DMS79 (cell line): ENCODE results near the gene HSFX2.
"Not testable (repeated sequence)": the region's sequence is repeated elsewhere in the genome, so short reads cannot be mapped to it uniquely, and the experiment has no call there.

Experiments used
- DNase-seq: peaks from one replicate; lab custom pipeline; 2025; lab: John Stamatoyannopoulos, UW

Gene HSFX2

GRCh38 chrX:149590993-149591392 lies 4.1 kb downstream of the HSFX2 start:
- DNase-seq = not testable (repeated sequence)

GRCh38 chrX:149587359-149587758 lies 7.8 kb downstream of the HSFX2 start, which contains the start of gene MAGEA9B:
Gene MAGEA9B (minus strand): TSS chrX:149587459. CDS start chrX:149583179, 4,280 bp downstream.
- not testable (repeated sequence) for DNase-seq

GRCh38 chrX:149585631-149586030 lies 9.5 kb downstream of the HSFX2 start:
- DNase-seq = not testable (repeated sequence)

- DNase-seq = not testable (repeated sequence)
Measured at GRCh38 chrX:149573456-149573855, 21.7 kb downstream of the HSFX2 start.

- DNase-seq = no peak
Measured at GRCh38 chrX:149572743-149573142, 22.4 kb downstream of the HSFX2 start.

GRCh38 chrX:149571770-149572169 lies 23.3 kb downstream of the HSFX2 start:
- DNase-seq = no peak

GRCh38 chrX:149570668-149571067 lies 24.4 kb downstream of the HSFX2 start:
- DNase-seq = peak; percentile 30

- no peak for DNase-seq
Measured at GRCh38 chrX:149569770-149570169, 25.3 kb downstream of the HSFX2 start.

- DNase-seq = peak; percentile 65
Measured at GRCh38 chrX:149568701-149569296, 26.3 kb downstream of the HSFX2 start.

GRCh38 chrX:149567621-149568417 lies 27.3 kb downstream of the HSFX2 start:
- no peak for DNase-seq

- no peak for DNase-seq
Measured at GRCh38 chrX:149563359-149563758, 31.8 kb downstream of the HSFX2 start.

GRCh38 chrX:149555251-149555650 lies 39.9 kb downstream of the HSFX2 start:
- DNase-seq = not testable (repeated sequence)

GRCh38 chrX:149551939-149552248 lies 43.2 kb downstream of the HSFX2 start:
- DNase-seq = not testable (repeated sequence)

- not testable (repeated sequence) for DNase-seq
Measured at GRCh38 chrX:149551245-149551938, 43.7 kb downstream of the HSFX2 start.

GRCh38 chrX:149550454-149550853 lies 44.7 kb downstream of the HSFX2 start:
- DNase-seq = not testable (repeated sequence)

GRCh38 chrX:149549701-149550100 lies 45.4 kb downstream of the HSFX2 start, which contains the start of gene HSFX3:
Gene HSFX3 (minus strand): TSS chrX:149549924. CDS start chrX:149549852, 72 bp downstream.
- not testable (repeated sequence) for DNase-seq

- DNase-seq = not testable (repeated sequence)
Measured at GRCh38 chrX:149547782-149548181, 47.3 kb downstream of the HSFX2 start.

- DNase-seq = not testable (repeated sequence)
Measured at GRCh38 chrX:149546962-149547361, 48.2 kb downstream of the HSFX2 start.

GRCh38 chrX:149545545-149546543 lies 49.3 kb downstream of the HSFX2 start:
- not testable (repeated sequence) for DNase-seq
